Brain microvascular endothelial cell (primary cell): Measurements from ENCODE around the gene HK2.
"Not testable (repeated sequence)": the region's sequence is repeated elsewhere in the genome, so short reads cannot be mapped to it uniquely, and the experiment has no call there.

Experiments
- DNase-seq: peaks from one replicate; pipeline ENCODE4 v3.0.0-alpha.2; 2020
- H3K27ac ChIP-seq: fragments of 250-450 bp; sonication (Bioruptor Pico); 2 replicates; pipeline ENCODE4 v1.5.1; 2020; ENCODE audit warnings: mild to moderate bottlenecking, moderate library complexity
- H3K27me3 ChIP-seq: fragments of 250-450 bp; sonication (Bioruptor Pico); replicated peaks from 2 replicates; pipeline ENCODE4 v1.5.1; 2020; ENCODE audit warnings: mild to moderate bottlenecking
- H3K36me3 ChIP-seq: fragments of 250-450 bp; sonication (Bioruptor Pico); replicated peaks from 2 replicates; pipeline ENCODE4 v1.5.1; 2020; ENCODE audit warnings: mild to moderate bottlenecking
- H3K4me3 ChIP-seq: 2 replicates; pipeline ENCODE4 v1.5.1; 2011; ENCODE audit warnings: low read depth, mild to moderate bottlenecking, control low read depth, low read length, moderate library complexity
- in situ Hi-C: cut with HindIII; loops from 2 replicates; pipeline ENCODE4 v1.10.0; 2017; ENCODE audit warnings: low sequenced_read_pairs, low pct_ligation_motif_present
- TF ChIP-seq, protein P1 (sequence below): IDR thresholded peaks from 2 replicates; pipeline ENCODE4 v1.5.1; 2011; ENCODE audit warnings: low read depth, mild to moderate bottlenecking, moderate library complexity, low read length, control low read depth, inconsistent platforms; ENCODE audit errors: missing control alignments

The HK2 gene

DNA sequence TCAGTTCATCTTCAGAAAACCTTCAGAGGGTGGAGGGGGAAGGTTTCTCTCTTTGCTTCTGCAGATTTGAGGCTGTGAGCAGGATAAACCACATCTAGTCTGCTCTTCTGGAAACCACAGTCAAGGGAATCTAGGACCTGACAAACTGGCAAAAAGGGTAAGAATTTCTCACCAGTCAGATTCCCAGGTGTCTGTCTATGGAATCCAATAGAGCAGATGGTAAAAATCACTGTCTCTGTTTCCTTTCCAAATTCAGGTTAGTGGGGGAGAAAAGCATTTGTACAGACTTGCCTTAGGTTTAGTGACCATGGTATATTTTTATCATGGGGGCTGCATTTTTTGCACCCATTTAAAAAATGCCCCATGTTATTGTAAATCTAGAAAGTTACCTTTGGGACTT lies 62.3 kb downstream of the HK2 start:
- no peak for DNase-seq
- no peak overlapping the region for H3K27ac ChIP-seq
- TF ChIP-seq, protein P1, sequence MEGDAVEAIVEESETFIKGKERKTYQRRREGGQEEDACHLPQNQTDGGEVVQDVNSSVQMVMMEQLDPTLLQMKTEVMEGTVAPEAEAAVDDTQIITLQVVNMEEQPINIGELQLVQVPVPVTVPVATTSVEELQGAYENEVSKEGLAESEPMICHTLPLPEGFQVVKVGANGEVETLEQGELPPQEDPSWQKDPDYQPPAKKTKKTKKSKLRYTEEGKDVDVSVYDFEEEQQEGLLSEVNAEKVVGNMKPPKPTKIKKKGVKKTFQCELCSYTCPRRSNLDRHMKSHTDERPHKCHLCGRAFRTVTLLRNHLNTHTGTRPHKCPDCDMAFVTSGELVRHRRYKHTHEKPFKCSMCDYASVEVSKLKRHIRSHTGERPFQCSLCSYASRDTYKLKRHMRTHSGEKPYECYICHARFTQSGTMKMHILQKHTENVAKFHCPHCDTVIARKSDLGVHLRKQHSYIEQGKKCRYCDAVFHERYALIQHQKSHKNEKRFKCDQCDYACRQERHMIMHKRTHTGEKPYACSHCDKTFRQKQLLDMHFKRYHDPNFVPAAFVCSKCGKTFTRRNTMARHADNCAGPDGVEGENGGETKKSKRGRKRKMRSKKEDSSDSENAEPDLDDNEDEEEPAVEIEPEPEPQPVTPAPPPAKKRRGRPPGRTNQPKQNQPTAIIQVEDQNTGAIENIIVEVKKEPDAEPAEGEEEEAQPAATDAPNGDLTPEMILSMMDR = no peak
- H3K36me3 ChIP-seq = no peaks in the 10 kb centered on the region
- no peak overlapping the region for H3K4me3 ChIP-seq
- no peaks in the 10 kb centered on the region for H3K27me3 ChIP-seq
- in situ Hi-C loops = no loop called here

GRCh38 chr2:74900225-74900624 lies 66.3 kb downstream of the HK2 start:
- DNase-seq, H3K4me3 ChIP-seq, H3K27me3 ChIP-seq, in situ Hi-C loops, H3K36me3 ChIP-seq, H3K27ac ChIP-seq: not testable (repeated sequence)

- no peak for DNase-seq
- TF ChIP-seq, protein P1 = no peak
- no peaks in the 10 kb centered on the region for H3K36me3 ChIP-seq
- H3K4me3 ChIP-seq = no peak overlapping the region
- no peaks in the 10 kb centered on the region for H3K27me3 ChIP-seq
- H3K27ac ChIP-seq = no peak overlapping the region
- in situ Hi-C loops = no loop called here
Measured at GRCh38 chr2:74902281-74902860, 68.4 kb downstream of the HK2 start.

DNA sequence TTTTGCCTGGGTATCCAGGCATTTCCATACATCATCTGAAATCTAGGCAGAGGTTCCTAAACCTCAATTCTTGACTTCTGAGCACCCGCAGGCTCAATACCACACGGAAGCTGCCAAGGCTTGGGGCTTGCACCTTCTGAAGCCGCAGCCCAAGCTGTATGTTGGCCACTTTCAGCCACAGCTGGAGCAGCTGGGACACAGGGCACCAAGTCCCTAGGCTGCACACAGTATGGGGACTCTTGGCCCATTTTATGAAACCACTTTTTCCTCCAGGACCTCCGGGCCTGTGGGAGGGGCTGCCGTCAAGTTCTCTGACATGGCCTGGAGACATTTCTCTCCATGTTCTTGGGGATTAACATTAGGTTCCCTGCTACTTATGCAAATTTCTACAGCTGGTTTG lies 72.5 kb downstream of the HK2 start:
- TF ChIP-seq, protein P1 = no peak
- DNase-seq = no peak
- Histone ChIP-seq H3K36me3 (no peaks in the 10 kb centered on the region), H3K27ac (no peak overlapping the region), H3K27me3 (no peaks in the 10 kb centered on the region), H3K4me3 (no peak overlapping the region)
- in situ Hi-C loops = no loop called here

DNA sequence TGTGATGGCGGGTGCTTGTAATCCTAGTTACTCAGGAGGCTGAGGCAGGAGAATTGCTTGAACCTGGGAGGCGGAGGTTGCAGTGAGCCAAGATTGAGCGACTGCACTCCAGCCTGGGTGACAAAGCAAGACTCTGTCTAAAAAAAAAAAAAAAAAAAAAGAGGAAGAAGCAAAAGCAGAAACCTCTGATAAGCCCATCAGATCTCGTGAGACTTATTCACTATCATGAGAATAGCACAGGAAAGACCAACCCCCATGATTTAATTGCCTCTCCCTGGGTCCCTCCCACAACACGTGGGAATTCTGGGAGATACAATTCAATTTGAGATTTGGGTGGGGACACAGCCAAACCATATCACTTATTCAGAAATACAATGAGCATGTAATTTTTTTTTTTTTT lies 73.6 kb downstream of the HK2 start:
- H3K27ac ChIP-seq, H3K27me3 ChIP-seq, H3K4me3 ChIP-seq, DNase-seq, H3K36me3 ChIP-seq, in situ Hi-C loops: not testable (repeated sequence)

DNA sequence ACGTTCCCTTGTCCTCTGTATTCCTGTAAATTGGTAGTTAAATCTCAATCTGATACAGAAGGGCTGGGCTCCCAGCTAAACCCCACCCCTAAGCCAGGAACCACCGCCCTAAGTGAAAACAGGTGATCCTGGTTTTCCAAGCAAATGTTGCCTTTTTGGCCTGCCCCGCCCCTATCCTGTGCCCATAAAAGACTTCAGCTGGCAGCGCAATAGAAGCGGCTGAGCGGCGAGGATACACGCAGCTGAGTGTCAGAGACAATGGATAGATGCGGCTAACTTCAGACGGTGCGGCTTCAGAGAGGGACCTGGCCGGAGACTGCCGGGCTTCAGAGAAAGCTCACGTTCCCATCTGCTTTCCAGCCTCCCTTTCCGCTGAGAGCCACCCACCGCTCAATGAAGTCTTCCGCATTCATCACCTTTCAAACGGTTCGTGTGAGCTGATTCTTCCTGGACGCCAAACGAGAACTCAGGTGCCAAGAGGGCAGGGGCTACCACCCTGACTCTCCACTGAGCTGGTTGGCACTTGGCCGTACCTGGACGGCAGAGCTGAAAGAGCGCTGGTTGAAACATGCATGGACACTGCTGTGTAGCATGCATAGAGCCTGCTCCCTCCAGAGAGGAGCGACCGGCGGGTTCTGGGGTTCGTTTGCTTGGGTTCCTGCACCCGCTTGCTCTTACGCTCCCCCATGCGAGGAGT lies 75.0 kb downstream of the HK2 start:
- in situ Hi-C loops = no loop called here
- Histone ChIP-seq H3K36me3 (no peaks in the 10 kb centered on the region), H3K4me3 (no peak overlapping the region), H3K27me3 (no peaks in the 10 kb centered on the region), H3K27ac (no peak overlapping the region)
- DNase-seq = no peak
- TF ChIP-seq, protein P1 = no peak

DNA sequence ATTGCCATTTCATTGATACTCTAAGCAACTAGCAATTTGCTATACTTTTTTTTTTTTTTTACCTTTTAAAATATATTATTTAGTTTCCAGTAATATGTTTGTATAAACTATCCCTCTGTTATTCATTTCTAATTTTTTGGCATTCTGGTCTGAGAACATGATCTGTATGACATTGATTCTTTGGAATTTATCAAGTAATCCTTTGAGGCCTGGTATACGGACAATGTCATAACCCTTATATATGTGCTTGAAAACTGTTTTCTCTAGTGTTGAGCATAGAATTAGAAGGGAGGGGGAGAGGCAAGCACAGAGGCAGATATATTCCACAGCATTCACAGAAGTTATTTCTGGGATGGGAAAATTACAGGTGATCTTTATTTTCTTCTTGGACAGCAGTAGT lies 76.3 kb downstream of the HK2 start:
- DNase-seq = no peak
- no peaks in the 10 kb centered on the region for H3K27me3 ChIP-seq
- in situ Hi-C loops = no loop called here
- no peak overlapping the region for H3K27ac ChIP-seq
- no peak overlapping the region for H3K4me3 ChIP-seq
- TF ChIP-seq, protein P1 = no peak
- H3K36me3 ChIP-seq = no peaks in the 10 kb centered on the region
